HepG2 (cell line): ENCODE measurements around the gene SLC44A4. TPM values are rescaled to one million over a fixed set of nuclear protein-coding genes. Genes with fewer than 3 reads are reported as not detected.

ENCODE experiments used
- CEBPG ChIP-seq: IDR thresholded peaks from 2 replicates; pipeline ENCODE4 v1.6.1; 2016
- GABPB1 ChIP-seq: IDR thresholded peaks from 2 replicates; pipeline ENCODE4 v1.6.1; 2016; ENCODE audit warnings: mild to moderate bottlenecking, missing genetic modification reagents, moderate library complexity, missing compliant biosample characterization
- KDM4B ChIP-seq: sonication (generic); formaldehyde crosslinking; IDR thresholded peaks from 2 replicates; pipeline ENCODE4 v1.4.0; 2020; ENCODE audit warnings: missing genetic modification reagents
- LCORL ChIP-seq, 2 experiments: fragments of 450-650 bp in 1 of 2; sonication (generic) in 1 of 2; formaldehyde crosslinking in 1 of 2; IDR thresholded peaks; 2 replicates each; pipeline versions ENCODE4 v1.5.0 to v1.6.1; 2017 to 2020; ENCODE audit warnings: antibody characterized with exemption in 1 of 2, missing genetic modification reagents in 1 of 2
- MAFF ChIP-seq: IDR thresholded peaks from 2 replicates; pipeline ENCODE4 v1.6.1; 2011; ENCODE audit warnings: low read depth, low read length, improper control_type of control experiment
- MAX ChIP-seq: IDR thresholded peaks from 2 replicates; pipeline ENCODE4 v1.6.1; 2012; ENCODE audit warnings: inconsistent platforms
- MED1 ChIP-seq: sonication (generic); formaldehyde crosslinking; IDR thresholded peaks from 2 replicates; pipeline ENCODE4 v1.4.0; 2020; ENCODE audit warnings: missing genetic modification reagents
- NFE2 ChIP-seq: sonication (generic); formaldehyde crosslinking; IDR thresholded peaks from 2 replicates; pipeline ENCODE4 v1.4.0; 2020; ENCODE audit warnings: missing genetic modification reagents
- NFE2L2 ChIP-seq: fragments of 150-350 bp; IDR thresholded peaks from 2 replicates; pipeline ENCODE4 v1.6.1; 2014; ENCODE audit warnings: low read length
- POLR2G ChIP-seq: fragments of 200-400 bp; formaldehyde crosslinking; IDR thresholded peaks from 2 replicates; pipeline ENCODE4 v1.6.1; 2018; ENCODE audit warnings: mild to moderate bottlenecking, low read depth, low read length, moderate library complexity
- PPARG ChIP-seq: conservative IDR thresholded peaks from 2 replicates; pipeline ENCODE4 v1.6.1; 2016; ENCODE audit warnings: missing biosample characterization, missing genetic modification reagents
- RXRA ChIP-seq: sonication (generic); formaldehyde crosslinking; IDR thresholded peaks from 2 replicates; pipeline ENCODE4 v1.5.1; 2020; ENCODE audit warnings: missing genetic modification reagents
- RXRB ChIP-seq: IDR thresholded peaks from 2 replicates; pipeline ENCODE4 v1.6.1; 2016; ENCODE audit warnings: borderline replicate concordance, missing genetic modification reagents, missing compliant biosample characterization
- SKI ChIP-seq: fragments of 450-650 bp; IDR thresholded peaks from one replicate; pipeline ENCODE4 v1.6.1; 2018; ENCODE audit warnings: mild to moderate bottlenecking; ENCODE audit not compliant: partially characterized antibody
- SMARCE1 ChIP-seq: fragments of 450-650 bp; IDR thresholded peaks from 2 replicates; pipeline ENCODE4 v1.6.1; 2017; ENCODE audit warnings: borderline replicate concordance
- SNAPC5 ChIP-seq: sonication (generic); formaldehyde crosslinking; IDR thresholded peaks from 2 replicates; pipeline ENCODE4 v1.8.1; 2023; ENCODE audit warnings: mild to moderate bottlenecking, missing genetic modification reagents, borderline replicate concordance
- SOX6 ChIP-seq, 2 experiments: fragments of 450-650 bp in 1 of 2; sonication (generic) in 1 of 2; formaldehyde crosslinking in 1 of 2; IDR thresholded peaks; 2 replicates each; pipeline versions ENCODE4 v1.4.0 to v1.6.1; 2017 to 2020; ENCODE audit warnings: antibody characterized with exemption in 1 of 2, mild to moderate bottlenecking in 1 of 2, missing genetic modification reagents in 1 of 2
- THAP11 ChIP-seq: IDR thresholded peaks from 2 replicates; pipeline ENCODE4 v1.6.1; 2016; ENCODE audit warnings: missing biosample characterization, missing genetic modification reagents
- ZNF263 ChIP-seq: sonication (generic); formaldehyde crosslinking; IDR thresholded peaks from 2 replicates; pipeline ENCODE4 v1.4.0; 2020; ENCODE audit warnings: missing genetic modification reagents
- ZNF501 ChIP-seq: sonication (generic); formaldehyde crosslinking; IDR thresholded peaks from 2 replicates; pipeline ENCODE4 v1.5.1; 2020; ENCODE audit warnings: mild to moderate bottlenecking, moderate library complexity, missing genetic modification reagents
- ZNF629 ChIP-seq: sonication (generic); formaldehyde crosslinking; conservative IDR thresholded peaks from 2 replicates; pipeline ENCODE4 v1.5.0; 2020; ENCODE audit warnings: missing genetic modification reagents
- ZNF792 ChIP-seq: IDR thresholded peaks from 2 replicates; pipeline ENCODE4 v1.6.1; 2016
- polyA plus RNA-seq, 8 experiments: library from polyadenylated mRNA; depleted of rRNA in 3 of 8; stranded (reverse) in 7 of 8; unstranded in 1 of 8; fragments of >200 nt; fragmentation: Illumina TruSeq in 4 of 8; extraction: Trizol in 4 of 8; gene quantifications; 2 replicates each; pipeline versions ENCODE4 v1.2.1 to v1.2.3, GENCODE V29; 2011 to 2016; ENCODE audit warnings: low read depth in 4 of 8, missing spikeins in 1 of 8, mixed read lengths in 1 of 8; ENCODE audit not compliant: insufficient read depth in 1 of 8
- total RNA-seq, 5 experiments: library from RNA; depleted of rRNA; stranded (reverse); fragments of >200 nt; fragmentation: Illumina TruSeq; extraction: Trizol; gene quantifications; 2 replicates each; pipeline ENCODE4 v1.2.3, GENCODE V29; 2016; ENCODE audit warnings: low read depth in 1 of 5
- TF ChIP-seq, protein P1 (sequence below): sonication (generic); formaldehyde crosslinking; IDR thresholded peaks from 2 replicates; pipeline ENCODE4 v1.8.0; 2022; ENCODE audit warnings: low read depth, missing genetic modification reagents
- TF ChIP-seq, protein P2 (sequence below): sonication (generic); formaldehyde crosslinking; IDR thresholded peaks from 2 replicates; pipeline ENCODE4 v1.4.0; 2020; ENCODE audit warnings: missing genetic modification reagents, low read depth, mild to moderate bottlenecking, borderline replicate concordance
- TF ChIP-seq, protein P3 (sequence below): sonication (generic); formaldehyde crosslinking; conservative IDR thresholded peaks from 2 replicates; pipeline ENCODE4 v1.4.0; 2020; ENCODE audit warnings: missing genetic modification reagents
- TF ChIP-seq, protein P4 (sequence below): sonication (generic); formaldehyde crosslinking; IDR thresholded peaks from 2 replicates; pipeline ENCODE4 v1.9.0; 2021; ENCODE audit warnings: missing genetic modification reagents, borderline replicate concordance

The SLC44A4 gene
- total and polyA plus RNA-seq, 2 of the 13 experiments (the other 11 are each of a cell fraction or from before 2014, with no cell fraction given), result 3.5 to 5.9 TPM

DNA sequence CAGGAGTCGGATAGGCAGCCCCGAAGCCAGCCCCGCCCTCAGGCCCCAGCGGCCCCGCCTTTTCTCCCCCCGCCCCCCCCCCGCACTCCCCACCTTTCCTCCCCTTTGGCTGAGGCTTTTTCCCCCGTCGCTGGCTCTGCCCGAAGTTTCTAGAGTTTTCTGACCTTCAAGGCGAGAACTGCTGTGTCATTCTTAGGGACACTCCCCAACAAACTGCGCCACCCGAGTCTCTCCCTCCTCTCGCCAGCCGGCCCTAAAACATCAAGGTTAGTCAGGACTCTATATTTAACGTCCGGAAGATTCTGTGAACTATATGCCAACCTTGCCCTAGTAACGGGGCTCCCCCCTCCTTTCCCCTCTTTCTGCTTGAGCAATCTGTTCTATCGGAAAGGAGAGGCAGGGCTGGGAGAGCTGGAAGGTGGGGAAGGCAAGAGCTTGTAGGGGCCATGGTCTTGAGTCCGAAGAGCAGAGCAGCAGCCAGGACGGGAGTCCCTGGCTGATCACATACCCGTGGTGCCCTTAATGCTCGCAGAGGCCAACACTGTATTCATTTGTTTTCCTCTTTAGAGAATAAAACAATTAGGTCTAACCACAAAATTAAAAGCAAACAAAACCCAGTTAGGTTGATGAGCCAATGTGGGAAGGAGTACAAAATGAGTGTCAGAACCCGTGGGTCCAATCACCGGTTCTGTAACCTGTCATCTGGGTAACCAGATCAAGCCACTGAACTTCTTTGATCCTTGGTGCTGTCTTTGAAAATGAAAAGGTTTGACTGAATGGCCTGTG lies 56.6 kb downstream of the SLC44A4 start (continued):
- TF ChIP-seq ZNF501 (CRISPR knock-in tag) (no peak), ZNF629 (CRISPR knock-in tag) (0 out of 2 replicates have a peak, but pooled peaks have one; percentile 6), ZNF792 (CRISPR knock-in tag) (no peak), SMARCE1 (no peak), MAX (peak; percentile 56), PPARG (no peak; the same call in 1 of the 2 replicates), MED1 (no peak), POLR2G (no peak), RXRA (CRISPR knock-in tag) (0 out of 2 replicates have a peak, but pooled peaks have one; percentile 46), SOX6 (IDR thresholded peaks at IDR 0.05) (no peak), SOX6 (CRISPR knock-in tag; IDR thresholded peaks at IDR 0.05) (peak; percentile 44), ZNF263 (0 out of 2 replicates have a peak, but pooled peaks have one; percentile 14), THAP11 (peak; percentile 37; the same call in 1 of the 2 replicates), MAFF (0 out of 2 replicates have a peak, but pooled peaks have one; percentile 19), RXRB (CRISPR knock-in tag) (no peak), SNAPC5 (CRISPR knock-in tag) (no peak), KDM4B (CRISPR knock-in tag) (0 out of 2 replicates have a peak, but pooled peaks have one; percentile 15), GABPB1 (CRISPR knock-in tag) (peak; percentile 10; the same call in 1 of the 2 replicates), NFE2L2 (peak; percentile 96), NFE2 (peak; percentile 79), CEBPG (CRISPR knock-in tag) (peak; percentile 54), SKI (no peak), LCORL (IDR thresholded peaks at IDR 0.05) (no peak), LCORL (CRISPR knock-in tag; IDR thresholded peaks at IDR 0.05) (peak; percentile 34; the same call in 1 of the 2 replicates)
- TF ChIP-seq, protein P1, sequence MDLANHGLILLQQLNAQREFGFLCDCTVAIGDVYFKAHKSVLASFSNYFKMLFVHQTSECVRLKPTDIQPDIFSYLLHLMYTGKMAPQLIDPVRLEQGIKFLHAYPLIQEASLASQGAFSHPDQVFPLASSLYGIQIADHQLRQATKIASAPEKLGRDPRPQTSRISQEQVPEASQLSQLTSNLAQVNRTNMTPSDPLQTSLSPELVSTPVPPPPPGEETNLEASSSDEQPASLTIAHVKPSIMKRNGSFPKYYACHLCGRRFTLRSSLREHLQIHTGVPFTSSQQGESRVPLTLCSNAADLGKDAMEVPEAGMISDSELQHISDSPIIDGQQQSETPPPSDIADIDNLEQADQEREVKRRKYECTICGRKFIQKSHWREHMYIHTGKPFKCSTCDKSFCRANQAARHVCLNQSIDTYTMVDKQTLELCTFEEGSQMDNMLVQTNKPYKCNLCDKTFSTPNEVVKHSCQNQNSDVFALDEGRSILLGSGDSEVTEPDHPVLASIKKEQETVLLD, result no peak
- TF ChIP-seq, protein P2, sequence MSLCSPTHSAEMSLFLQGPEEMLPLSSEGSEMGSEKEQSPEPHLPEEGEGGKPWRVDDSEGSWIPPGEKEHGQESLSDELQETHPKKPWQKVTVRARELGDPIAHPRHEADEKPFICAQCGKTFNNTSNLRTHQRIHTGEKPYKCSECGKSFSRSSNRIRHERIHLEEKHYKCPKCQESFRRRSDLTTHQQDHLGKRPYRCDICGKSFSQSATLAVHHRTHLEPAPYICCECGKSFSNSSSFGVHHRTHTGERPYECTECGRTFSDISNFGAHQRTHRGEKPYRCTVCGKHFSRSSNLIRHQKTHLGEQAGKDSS (CRISPR knock-in tag), result 0 out of 2 replicates have a peak, but pooled peaks have one; percentile 22
- TF ChIP-seq, protein P3, sequence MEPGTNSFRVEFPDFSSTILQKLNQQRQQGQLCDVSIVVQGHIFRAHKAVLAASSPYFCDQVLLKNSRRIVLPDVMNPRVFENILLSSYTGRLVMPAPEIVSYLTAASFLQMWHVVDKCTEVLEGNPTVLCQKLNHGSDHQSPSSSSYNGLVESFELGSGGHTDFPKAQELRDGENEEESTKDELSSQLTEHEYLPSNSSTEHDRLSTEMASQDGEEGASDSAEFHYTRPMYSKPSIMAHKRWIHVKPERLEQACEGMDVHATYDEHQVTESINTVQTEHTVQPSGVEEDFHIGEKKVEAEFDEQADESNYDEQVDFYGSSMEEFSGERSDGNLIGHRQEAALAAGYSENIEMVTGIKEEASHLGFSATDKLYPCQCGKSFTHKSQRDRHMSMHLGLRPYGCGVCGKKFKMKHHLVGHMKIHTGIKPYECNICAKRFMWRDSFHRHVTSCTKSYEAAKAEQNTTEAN, result no peak
- TF ChIP-seq, protein P4, sequence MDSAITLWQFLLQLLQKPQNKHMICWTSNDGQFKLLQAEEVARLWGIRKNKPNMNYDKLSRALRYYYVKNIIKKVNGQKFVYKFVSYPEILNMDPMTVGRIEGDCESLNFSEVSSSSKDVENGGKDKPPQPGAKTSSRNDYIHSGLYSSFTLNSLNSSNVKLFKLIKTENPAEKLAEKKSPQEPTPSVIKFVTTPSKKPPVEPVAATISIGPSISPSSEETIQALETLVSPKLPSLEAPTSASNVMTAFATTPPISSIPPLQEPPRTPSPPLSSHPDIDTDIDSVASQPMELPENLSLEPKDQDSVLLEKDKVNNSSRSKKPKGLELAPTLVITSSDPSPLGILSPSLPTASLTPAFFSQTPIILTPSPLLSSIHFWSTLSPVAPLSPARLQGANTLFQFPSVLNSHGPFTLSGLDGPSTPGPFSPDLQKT (CRISPR knock-in tag), result no peak
